ENCODE data around the gene APOC1. TPM values are rescaled to one million over a fixed set of nuclear protein-coding genes. Genes with fewer than 3 reads are reported as not detected.

APOC1 gene
- total RNA-seq, 1 experiment from 2014 or later = 86.5 TPM

GRCh38 chr19:44897835-44898234 is 16.6 kb upstream of the APOC1 start (continued):
- TF ChIP-seq ZNF317 (CRISPR knock-in tag; IDR thresholded peaks at IDR 0.05; ENCODE audit: borderline replicate concordance, low read depth) (no peak), SP1 (CRISPR knock-in tag; conservative IDR thresholded peaks at IDR 0.05) (no peak), ZNF219 (CRISPR knock-in tag; IDR thresholded peaks at IDR 0.05; ENCODE audit: borderline replicate concordance) (no peak), TCF7 (CRISPR knock-in tag; IDR thresholded peaks at IDR 0.05; ENCODE audit: low read depth) (no peak), ETV6 (CRISPR knock-in tag; IDR thresholded peaks at IDR 0.05) (no peak), EMX1 (CRISPR knock-in tag; IDR thresholded peaks at IDR 0.05) (no peak), ZNF396 (CRISPR knock-in tag; IDR thresholded peaks at IDR 0.05; ENCODE audit: borderline replicate concordance) (no peak)
- TF ChIP-seq, protein P1, sequence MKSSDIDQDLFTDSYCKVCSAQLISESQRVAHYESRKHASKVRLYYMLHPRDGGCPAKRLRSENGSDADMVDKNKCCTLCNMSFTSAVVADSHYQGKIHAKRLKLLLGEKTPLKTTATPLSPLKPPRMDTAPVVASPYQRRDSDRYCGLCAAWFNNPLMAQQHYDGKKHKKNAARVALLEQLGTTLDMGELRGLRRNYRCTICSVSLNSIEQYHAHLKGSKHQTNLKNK (CRISPR knock-in tag; IDR thresholded peaks at IDR 0.05) = no peak
- TF ChIP-seq, protein P2, sequence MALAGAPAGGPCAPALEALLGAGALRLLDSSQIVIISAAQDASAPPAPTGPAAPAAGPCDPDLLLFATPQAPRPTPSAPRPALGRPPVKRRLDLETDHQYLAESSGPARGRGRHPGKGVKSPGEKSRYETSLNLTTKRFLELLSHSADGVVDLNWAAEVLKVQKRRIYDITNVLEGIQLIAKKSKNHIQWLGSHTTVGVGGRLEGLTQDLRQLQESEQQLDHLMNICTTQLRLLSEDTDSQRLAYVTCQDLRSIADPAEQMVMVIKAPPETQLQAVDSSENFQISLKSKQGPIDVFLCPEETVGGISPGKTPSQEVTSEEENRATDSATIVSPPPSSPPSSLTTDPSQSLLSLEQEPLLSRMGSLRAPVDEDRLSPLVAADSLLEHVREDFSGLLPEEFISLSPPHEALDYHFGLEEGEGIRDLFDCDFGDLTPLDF (CRISPR knock-in tag; IDR thresholded peaks at IDR 0.05) = no peak

DNA sequence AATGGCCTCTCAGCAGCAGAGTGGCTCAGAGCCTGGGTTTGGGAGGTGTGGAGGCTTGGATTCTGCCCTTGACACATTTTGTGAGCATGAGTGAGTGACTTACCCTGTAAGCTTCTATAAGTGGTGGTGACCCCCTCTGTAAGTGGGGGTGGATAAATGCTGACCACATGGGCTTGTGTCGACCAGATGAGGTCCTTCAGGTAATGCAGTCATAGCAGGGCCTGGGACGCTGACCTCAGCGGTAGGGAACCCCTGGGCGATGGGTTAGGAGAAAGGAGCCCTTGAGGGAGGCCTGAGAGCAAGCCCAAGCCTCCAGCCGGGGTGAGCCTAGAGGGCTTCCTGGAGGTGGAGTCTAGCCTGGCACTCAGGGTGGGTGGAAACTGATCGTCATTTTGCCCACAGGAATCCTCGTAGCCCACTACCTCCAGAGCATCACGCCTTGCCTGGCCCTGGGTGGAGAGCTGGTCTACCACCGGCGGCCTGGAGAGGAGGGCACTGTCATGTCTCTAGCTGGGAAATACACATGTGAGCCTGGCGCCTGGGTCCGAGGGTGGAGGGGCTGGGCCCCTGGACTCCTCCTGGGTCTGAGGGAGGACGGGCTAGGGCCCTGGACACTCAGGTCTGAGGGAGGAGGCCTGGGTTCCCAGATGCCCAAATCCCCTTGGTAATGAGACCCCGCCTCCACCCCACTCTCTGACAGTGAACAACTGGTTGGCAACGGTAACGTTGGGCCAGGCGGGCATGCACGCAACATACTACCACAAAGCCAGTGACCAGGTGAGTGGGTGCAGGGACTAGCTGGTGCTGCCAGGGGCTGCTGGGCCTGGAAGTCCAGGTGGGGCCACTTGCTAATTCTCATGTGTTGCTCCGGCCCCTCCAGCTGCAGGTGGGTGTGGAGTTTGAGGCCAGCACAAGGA is 13.8 kb upstream of the APOC1 start:
- ChIA-PET POLR2A (no interaction called here), CTCF (interaction anchor here (0.6 to 1.2 kb wide), 2 partner anchors 41 to 52 kb away, joined by 3 to 5 read pairs; no protein-coding TSS in a partner anchor)
- Mint-ChIP-seq H3K4me3 (no peak overlapping the region), H3K27me3 (ENCODE audit: low read depth) (no peaks in the 10 kb centered on the region), H3K4me1 (peaks cover 13% of the 10 kb centered on the region), H3K36me3 (peaks cover 43% of the 10 kb centered on the region), H3K9me3 (no peaks in the 10 kb centered on the region), H3K27ac (no peak overlapping the region)
- DNase-seq (ENCODE audit: low spot score) = no peak
- no peak for ATAC-seq
- TF ChIP-seq JAZF1 (CRISPR knock-in tag; IDR thresholded peaks at IDR 0.05) (no peak), PRDM15 (CRISPR knock-in tag; IDR thresholded peaks at IDR 0.05) (no peak), CBFB (CRISPR knock-in tag; IDR thresholded peaks at IDR 0.05; ENCODE audit: low read depth) (no peak), KAT7 (CRISPR knock-in tag; IDR thresholded peaks at IDR 0.05; ENCODE audit: borderline replicate concordance) (no peak), ESRRA (CRISPR knock-in tag; IDR thresholded peaks at IDR 0.05; ENCODE audit: borderline replicate concordance) (no peak), OVOL2 (CRISPR knock-in tag; IDR thresholded peaks at IDR 0.05; ENCODE audit: borderline replicate concordance) (no peak), ZNF121 (CRISPR knock-in tag; IDR thresholded peaks at IDR 0.05) (no peak), NFE2L1 (CRISPR knock-in tag; IDR thresholded peaks at IDR 0.05) (no peak), RELA (CRISPR knock-in tag; IDR thresholded peaks at IDR 0.05; ENCODE audit: borderline replicate concordance) (no peak), ZNF423 (CRISPR knock-in tag; IDR thresholded peaks at IDR 0.05) (no peak), EMX1 (CRISPR knock-in tag; IDR thresholded peaks at IDR 0.05) (no peak)
- TF ChIP-seq, protein P3, sequence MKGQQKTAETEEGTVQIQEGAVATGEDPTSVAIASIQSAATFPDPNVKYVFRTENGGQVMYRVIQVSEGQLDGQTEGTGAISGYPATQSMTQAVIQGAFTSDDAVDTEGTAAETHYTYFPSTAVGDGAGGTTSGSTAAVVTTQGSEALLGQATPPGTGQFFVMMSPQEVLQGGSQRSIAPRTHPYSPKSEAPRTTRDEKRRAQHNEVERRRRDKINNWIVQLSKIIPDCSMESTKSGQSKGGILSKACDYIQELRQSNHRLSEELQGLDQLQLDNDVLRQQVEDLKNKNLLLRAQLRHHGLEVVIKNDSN (CRISPR knock-in tag; IDR thresholded peaks at IDR 0.05) = no peak
- TF ChIP-seq, protein P4, sequence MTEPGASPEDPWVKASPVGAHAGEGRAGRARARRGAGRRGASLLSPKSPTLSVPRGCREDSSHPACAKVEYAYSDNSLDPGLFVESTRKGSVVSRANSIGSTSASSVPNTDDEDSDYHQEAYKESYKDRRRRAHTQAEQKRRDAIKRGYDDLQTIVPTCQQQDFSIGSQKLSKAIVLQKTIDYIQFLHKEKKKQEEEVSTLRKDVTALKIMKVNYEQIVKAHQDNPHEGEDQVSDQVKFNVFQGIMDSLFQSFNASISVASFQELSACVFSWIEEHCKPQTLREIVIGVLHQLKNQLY (CRISPR knock-in tag; IDR thresholded peaks at IDR 0.05) = no peak
- TF ChIP-seq, protein P5, sequence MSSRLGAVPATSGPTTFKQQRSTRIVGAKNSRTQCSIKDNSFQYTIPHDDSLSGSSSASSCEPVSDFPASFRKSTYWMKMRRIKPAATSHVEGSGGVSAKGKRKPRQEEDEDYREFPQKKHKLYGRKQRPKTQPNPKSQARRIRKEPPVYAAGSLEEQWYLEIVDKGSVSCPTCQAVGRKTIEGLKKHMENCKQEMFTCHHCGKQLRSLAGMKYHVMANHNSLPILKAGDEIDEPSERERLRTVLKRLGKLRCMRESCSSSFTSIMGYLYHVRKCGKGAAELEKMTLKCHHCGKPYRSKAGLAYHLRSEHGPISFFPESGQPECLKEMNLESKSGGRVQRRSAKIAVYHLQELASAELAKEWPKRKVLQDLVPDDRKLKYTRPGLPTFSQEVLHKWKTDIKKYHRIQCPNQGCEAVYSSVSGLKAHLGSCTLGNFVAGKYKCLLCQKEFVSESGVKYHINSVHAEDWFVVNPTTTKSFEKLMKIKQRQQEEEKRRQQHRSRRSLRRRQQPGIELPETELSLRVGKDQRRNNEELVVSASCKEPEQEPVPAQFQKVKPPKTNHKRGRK (CRISPR knock-in tag; IDR thresholded peaks at IDR 0.05; ENCODE audit: borderline replicate concordance) = no peak
- TF ChIP-seq, protein P6, sequence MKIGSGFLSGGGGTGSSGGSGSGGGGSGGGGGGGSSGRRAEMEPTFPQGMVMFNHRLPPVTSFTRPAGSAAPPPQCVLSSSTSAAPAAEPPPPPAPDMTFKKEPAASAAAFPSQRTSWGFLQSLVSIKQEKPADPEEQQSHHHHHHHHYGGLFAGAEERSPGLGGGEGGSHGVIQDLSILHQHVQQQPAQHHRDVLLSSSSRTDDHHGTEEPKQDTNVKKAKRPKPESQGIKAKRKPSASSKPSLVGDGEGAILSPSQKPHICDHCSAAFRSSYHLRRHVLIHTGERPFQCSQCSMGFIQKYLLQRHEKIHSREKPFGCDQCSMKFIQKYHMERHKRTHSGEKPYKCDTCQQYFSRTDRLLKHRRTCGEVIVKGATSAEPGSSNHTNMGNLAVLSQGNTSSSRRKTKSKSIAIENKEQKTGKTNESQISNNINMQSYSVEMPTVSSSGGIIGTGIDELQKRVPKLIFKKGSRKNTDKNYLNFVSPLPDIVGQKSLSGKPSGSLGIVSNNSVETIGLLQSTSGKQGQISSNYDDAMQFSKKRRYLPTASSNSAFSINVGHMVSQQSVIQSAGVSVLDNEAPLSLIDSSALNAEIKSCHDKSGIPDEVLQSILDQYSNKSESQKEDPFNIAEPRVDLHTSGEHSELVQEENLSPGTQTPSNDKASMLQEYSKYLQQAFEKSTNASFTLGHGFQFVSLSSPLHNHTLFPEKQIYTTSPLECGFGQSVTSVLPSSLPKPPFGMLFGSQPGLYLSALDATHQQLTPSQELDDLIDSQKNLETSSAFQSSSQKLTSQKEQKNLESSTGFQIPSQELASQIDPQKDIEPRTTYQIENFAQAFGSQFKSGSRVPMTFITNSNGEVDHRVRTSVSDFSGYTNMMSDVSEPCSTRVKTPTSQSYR (CRISPR knock-in tag; IDR thresholded peaks at IDR 0.05) = no peak
- TF ChIP-seq, protein P7, sequence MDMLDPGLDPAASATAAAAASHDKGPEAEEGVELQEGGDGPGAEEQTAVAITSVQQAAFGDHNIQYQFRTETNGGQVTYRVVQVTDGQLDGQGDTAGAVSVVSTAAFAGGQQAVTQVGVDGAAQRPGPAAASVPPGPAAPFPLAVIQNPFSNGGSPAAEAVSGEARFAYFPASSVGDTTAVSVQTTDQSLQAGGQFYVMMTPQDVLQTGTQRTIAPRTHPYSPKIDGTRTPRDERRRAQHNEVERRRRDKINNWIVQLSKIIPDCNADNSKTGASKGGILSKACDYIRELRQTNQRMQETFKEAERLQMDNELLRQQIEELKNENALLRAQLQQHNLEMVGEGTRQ (CRISPR knock-in tag; IDR thresholded peaks at IDR 0.05) = no peak
